Measurements from ENCODE around the gene PSG5. TPM values are rescaled to one million over a fixed set of nuclear protein-coding genes. Genes with fewer than 3 reads are reported as not detected.
"Not testable (repeated sequence)": the region's sequence is repeated elsewhere in the genome, so short reads cannot be mapped to it uniquely, and the experiment has no call there.

Gene PSG5
- total and polyA plus RNA-seq, 5 experiments from 2014 or later = not detected

GRCh38 chr19:43178577-43178976 is 7.8 kb downstream of the PSG5 start:
- ATAC-seq, H3K36me3 Mint-ChIP-seq, H3K4me3 Mint-ChIP-seq, DNase-seq, H3K27ac Mint-ChIP-seq, H3K9me3 Mint-ChIP-seq, POLR2A ChIA-PET, H3K4me1 Mint-ChIP-seq: not testable (repeated sequence)
- peaks cover 2 to 36% (median 10%) of the 10 kb centered on the region in 5 donors for H3K27me3 Mint-ChIP-seq

GRCh38 chr19:43165906-43166305 is 20.4 kb downstream of the PSG5 start:
- DNase-seq, H3K4me1 Mint-ChIP-seq, POLR2A ChIA-PET: not testable (repeated sequence)

GRCh38 chr19:43163135-43163534 is 23.2 kb downstream of the PSG5 start:
- not testable (repeated sequence) for H3K27ac Mint-ChIP-seq

More at GRCh38 chr19:43165906-43166305, 20.4 kb downstream of the PSG5 start:
- H3K4me3 Mint-ChIP-seq, H3K36me3 Mint-ChIP-seq, ATAC-seq, H3K27ac Mint-ChIP-seq, H3K9me3 Mint-ChIP-seq: not testable (repeated sequence)
- peaks cover 29 to 63% (median 39%) of the 10 kb centered on the region in 5 donors for H3K27me3 Mint-ChIP-seq

GRCh38 chr19:43162261-43162660 is 24.1 kb downstream of the PSG5 start:
- H3K36me3 Mint-ChIP-seq, H3K27ac Mint-ChIP-seq, H3K4me3 Mint-ChIP-seq, DNase-seq, ATAC-seq, POLR2A ChIA-PET, H3K4me1 Mint-ChIP-seq, H3K9me3 Mint-ChIP-seq: not testable (repeated sequence)
- H3K27me3 Mint-ChIP-seq = peaks cover 13 to 55% (median 33%) of the 10 kb centered on the region in 5 donors

More at GRCh38 chr19:43163135-43163534, 23.2 kb downstream of the PSG5 start:
- H3K4me3 Mint-ChIP-seq, DNase-seq, H3K9me3 Mint-ChIP-seq, H3K4me1 Mint-ChIP-seq, H3K36me3 Mint-ChIP-seq, POLR2A ChIA-PET, ATAC-seq: not testable (repeated sequence)
- peaks cover 13 to 55% (median 33%) of the 10 kb centered on the region in 5 donors for H3K27me3 Mint-ChIP-seq

- peaks cover under 1 to 33% (median 12%) of the 10 kb centered on the region in 5 donors for H3K27me3 Mint-ChIP-seq
- H3K27ac Mint-ChIP-seq = no peak overlapping the region
- POLR2A ChIA-PET = no interaction called here
These were observed 34.1 kb downstream of the PSG5 start for GRCh38 chr19:43152214-43152613.

GRCh38 chr19:43149788-43150187 is 36.5 kb downstream of the PSG5 start:
- DNase-seq, H3K4me3 Mint-ChIP-seq, ATAC-seq, H3K4me1 Mint-ChIP-seq, POLR2A ChIA-PET, H3K27ac Mint-ChIP-seq, H3K36me3 Mint-ChIP-seq, H3K9me3 Mint-ChIP-seq: not testable (repeated sequence)
- peaks cover 11 to 58% (median 27%) of the 10 kb centered on the region in 5 donors for H3K27me3 Mint-ChIP-seq

More at GRCh38 chr19:43152214-43152613, 34.1 kb downstream of the PSG5 start:
- Mint-ChIP-seq H3K4me1 (no peaks in the 10 kb centered on the region), H3K9me3 (peaks cover 0 to 14% (median 8%) of the 10 kb centered on the region in 9 donors), H3K36me3 (no peaks in the 10 kb centered on the region), H3K4me3 (no peak overlapping the region)
- DNase-seq (no peak), ATAC-seq (no peak)

- H3K4me1 Mint-ChIP-seq = no peaks in the 10 kb centered on the region
- DNase-seq (no peak), ATAC-seq (no peak)
- peak overlapping the region in 1 of 10 donors; percentile 69 for H3K27ac Mint-ChIP-seq
- H3K4me3 Mint-ChIP-seq = no peak overlapping the region
- POLR2A ChIA-PET = no interaction called here
- H3K9me3 Mint-ChIP-seq = peaks cover 0 to 9% (median 2%) of the 10 kb centered on the region in 9 donors
- H3K27me3 Mint-ChIP-seq = peaks cover 11 to 58% (median 27%) of the 10 kb centered on the region in 5 donors
- H3K36me3 Mint-ChIP-seq = peaks cover 0 to 5% (median 0%) of the 10 kb centered on the region in 3 donors
These were observed 38.1 kb downstream of the PSG5 start for GRCh38 chr19:43148233-43148632.

GRCh38 chr19:43141763-43142162 is 44.6 kb downstream of the PSG5 start:
- ATAC-seq, POLR2A ChIA-PET, H3K4me1 Mint-ChIP-seq, H3K27ac Mint-ChIP-seq, H3K4me3 Mint-ChIP-seq, DNase-seq: not testable (repeated sequence)
- H3K27me3 Mint-ChIP-seq = peaks cover 19 to 39% (median 23%) of the 10 kb centered on the region in 5 donors
- peaks cover 4 to 31% (median 14%) of the 10 kb centered on the region in 9 donors for H3K9me3 Mint-ChIP-seq
- H3K36me3 Mint-ChIP-seq = peaks cover 0 to 21% (median 0%) of the 10 kb centered on the region in 3 donors

GRCh38 chr19:43132696-43133095 is 53.6 kb downstream of the PSG5 start:
- no peak overlapping the region for H3K4me3 Mint-ChIP-seq
- H3K9me3 Mint-ChIP-seq = peaks cover 0 to 3% (median 0%) of the 10 kb centered on the region in 9 donors
- H3K36me3 Mint-ChIP-seq = peaks cover 0 to 5% (median 0%) of the 10 kb centered on the region in 3 donors
- H3K27me3 Mint-ChIP-seq = peaks cover 0 to 30% (median 8%) of the 10 kb centered on the region in 5 donors
- DNase-seq = no peak
- H3K27ac Mint-ChIP-seq = no peak overlapping the region
- no peaks in the 10 kb centered on the region for H3K4me1 Mint-ChIP-seq
- no peak for ATAC-seq
- POLR2A ChIA-PET = no interaction called here

- peaks cover 0 to 30% (median 8%) of the 10 kb centered on the region in 5 donors for H3K27me3 Mint-ChIP-seq
- ATAC-seq, H3K27ac Mint-ChIP-seq, H3K4me1 Mint-ChIP-seq, H3K9me3 Mint-ChIP-seq, H3K36me3 Mint-ChIP-seq, POLR2A ChIA-PET, DNase-seq, H3K4me3 Mint-ChIP-seq: not testable (repeated sequence)
These were observed 55.0 kb downstream of the PSG5 start for GRCh38 chr19:43131281-43131842.

- not testable (repeated sequence) for ATAC-seq
These were observed 57.1 kb downstream of the PSG5 start for GRCh38 chr19:43129197-43129596.

GRCh38 chr19:43127336-43127735 is 59.0 kb downstream of the PSG5 start:
- H3K27ac Mint-ChIP-seq, H3K9me3 Mint-ChIP-seq, H3K4me1 Mint-ChIP-seq, ATAC-seq, POLR2A ChIA-PET, H3K4me3 Mint-ChIP-seq, H3K36me3 Mint-ChIP-seq, DNase-seq: not testable (repeated sequence)
- H3K27me3 Mint-ChIP-seq = peaks cover 0 to 26% (median 5%) of the 10 kb centered on the region in 5 donors

More at GRCh38 chr19:43129197-43129596, 57.1 kb downstream of the PSG5 start:
- POLR2A ChIA-PET, H3K4me3 Mint-ChIP-seq, H3K27ac Mint-ChIP-seq, DNase-seq, H3K9me3 Mint-ChIP-seq, H3K36me3 Mint-ChIP-seq, H3K4me1 Mint-ChIP-seq: not testable (repeated sequence)
- peaks cover 0 to 30% (median 8%) of the 10 kb centered on the region in 5 donors for H3K27me3 Mint-ChIP-seq

GRCh38 chr19:43126720-43127119 is 59.6 kb downstream of the PSG5 start:
- no peak for DNase-seq
- Mint-ChIP-seq H3K27me3 (peaks cover 0 to 30% (median 5%) of the 10 kb centered on the region in 5 donors), H3K9me3 (peaks cover 0 to 8% (median 2%) of the 10 kb centered on the region in 9 donors), H3K36me3 (peaks cover 0 to 5% (median 0%) of the 10 kb centered on the region in 3 donors), H3K27ac (no peak overlapping the region), H3K4me3 (no peak overlapping the region), H3K4me1 (no peaks in the 10 kb centered on the region)
- no peak for ATAC-seq
- POLR2A ChIA-PET = no interaction called here
